Loucy (cell line): ENCODE measurements around the gene PTPRF.
"Not testable (repeated sequence)": the region's sequence is repeated elsewhere in the genome, so short reads cannot be mapped to it uniquely, and the experiment has no call there.

Experiments
- CTCF ChIP-seq: fragments of 200-600 bp; sonication (generic); conservative IDR thresholded peaks from 2 replicates; pipeline ENCODE4 v1.5.1; 2014; ENCODE audit warnings: mild to moderate bottlenecking, antibody characterized with exemption, low read length
- EZH2phosphoT487 ChIP-seq: fragments of 200-600 bp; IDR thresholded peaks from 2 replicates; pipeline ENCODE4 v1.6.1; 2018; ENCODE audit warnings: antibody characterized with exemption, mild to moderate bottlenecking, moderate library complexity, borderline replicate concordance

GRCh38 chr1:43501806-43502205, 28.9 kb upstream of the PTPRF start:
- not testable (repeated sequence) for TF ChIP-seq CTCF, EZH2phosphoT487
